DOHH2 (cell line): ENCODE data around the gene IRGC.

Experiments
- EZH2phosphoT487 ChIP-seq: fragments of 200-600 bp; sonication (generic); IDR thresholded peaks from 2 replicates; pipeline ENCODE4 v1.6.1; 2017; ENCODE audit warnings: borderline replicate concordance, mild to moderate bottlenecking, antibody characterized with exemption, low read length, moderate library complexity, mixed read lengths
- TF ChIP-seq, protein P1 (sequence below): fragments of 200-600 bp; sonication (generic); IDR thresholded peaks from one replicate; pipeline ENCODE4 v1.5.1; 2014; ENCODE audit warnings: antibody characterized with exemption, mild to moderate bottlenecking, low read depth, low read length; ENCODE audit not compliant: poor library complexity, severe bottlenecking

DNA sequence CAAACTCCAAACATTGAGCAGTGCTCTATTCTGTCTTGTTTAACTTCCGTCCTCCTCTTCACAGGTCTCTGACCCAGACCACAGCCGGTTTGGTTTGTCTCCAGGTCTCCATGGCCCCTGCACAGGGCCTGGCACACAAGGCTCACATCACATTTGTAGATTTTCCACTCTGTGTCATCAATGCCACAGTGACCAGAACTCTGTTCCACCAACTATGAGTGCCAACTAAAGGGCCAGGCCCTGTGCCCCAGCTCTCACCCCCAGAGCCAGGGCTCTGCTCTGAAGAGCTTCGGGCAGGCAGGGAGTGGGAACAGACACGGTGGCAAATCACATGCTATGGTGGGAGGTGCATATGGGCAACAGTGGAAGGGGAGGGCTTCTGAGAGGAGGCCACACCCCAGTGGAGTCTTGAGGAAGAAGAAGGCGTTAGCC lies 22.9 kb downstream of the IRGC start:
- TF ChIP-seq, protein P1, sequence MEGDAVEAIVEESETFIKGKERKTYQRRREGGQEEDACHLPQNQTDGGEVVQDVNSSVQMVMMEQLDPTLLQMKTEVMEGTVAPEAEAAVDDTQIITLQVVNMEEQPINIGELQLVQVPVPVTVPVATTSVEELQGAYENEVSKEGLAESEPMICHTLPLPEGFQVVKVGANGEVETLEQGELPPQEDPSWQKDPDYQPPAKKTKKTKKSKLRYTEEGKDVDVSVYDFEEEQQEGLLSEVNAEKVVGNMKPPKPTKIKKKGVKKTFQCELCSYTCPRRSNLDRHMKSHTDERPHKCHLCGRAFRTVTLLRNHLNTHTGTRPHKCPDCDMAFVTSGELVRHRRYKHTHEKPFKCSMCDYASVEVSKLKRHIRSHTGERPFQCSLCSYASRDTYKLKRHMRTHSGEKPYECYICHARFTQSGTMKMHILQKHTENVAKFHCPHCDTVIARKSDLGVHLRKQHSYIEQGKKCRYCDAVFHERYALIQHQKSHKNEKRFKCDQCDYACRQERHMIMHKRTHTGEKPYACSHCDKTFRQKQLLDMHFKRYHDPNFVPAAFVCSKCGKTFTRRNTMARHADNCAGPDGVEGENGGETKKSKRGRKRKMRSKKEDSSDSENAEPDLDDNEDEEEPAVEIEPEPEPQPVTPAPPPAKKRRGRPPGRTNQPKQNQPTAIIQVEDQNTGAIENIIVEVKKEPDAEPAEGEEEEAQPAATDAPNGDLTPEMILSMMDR: no peak
- TF ChIP-seq EZH2phosphoT487: no peak
